Panc1 (cell line): ENCODE measurements around the gene USP11. TPM values are rescaled to one million over a fixed set of nuclear protein-coding genes. Genes with fewer than 3 reads are reported as not detected.

ENCODE experiments used
- ATAC-seq: fragments of 200-7000 bp; cut with Tn5 transposase; 2 replicates; pipeline ENCODE4 v1.9.1; 2020; ENCODE audit warnings: mild to moderate bottlenecking, moderate library complexity
- BruUV-seq: library from RNA; stranded (reverse); fragments of 400-500 nt; replicated peaks from 2 replicates; lab custom pipeline; 2021; lab: Mats Ljungman, UMichigan
- CTCF ChIA-PET: fragments of 300-600 bp; sonication (Branson Sonifier 250); formaldehyde crosslinking; loops from one replicate; lab custom pipeline; 2022; ENCODE audit warnings: antibody characterized with exemption; lab: Charles Lee
- POLR2A ChIA-PET: fragments of 300-600 bp; sonication (Branson Sonifier 250); formaldehyde crosslinking; loops from one replicate; lab custom pipeline; 2022; ENCODE audit warnings: antibody characterized with exemption; lab: Charles Lee
- DNase-seq: peaks from one replicate; pipeline ENCODE4 v3.0.0-alpha.2; 2010; ENCODE audit warnings: low read depth, low spot score
- H3K27ac ChIP-seq: 2 replicates; pipeline ENCODE4 v1.5.1; 2011; ENCODE audit warnings: mild to moderate bottlenecking, low read length, inconsistent platforms
- H3K27me3 ChIP-seq: fragments of 200-500 bp; sonication (Bioruptor generic); 2 replicates; pipeline ENCODE4 v1.6.0; 2014; ENCODE audit warnings: low read length, inconsistent platforms; ENCODE audit not compliant: control insufficient read depth, insufficient read depth
- H3K36me3 ChIP-seq: fragments of 200-500 bp; sonication (Bioruptor generic); 2 replicates; pipeline ENCODE4 v1.5.1; 2014; ENCODE audit warnings: inconsistent platforms, mild to moderate bottlenecking, low read length, moderate library complexity; ENCODE audit not compliant: control insufficient read depth, insufficient read depth
- H3K4me1 ChIP-seq: 2 replicates; pipeline ENCODE4 v1.5.1; 2011; ENCODE audit warnings: inconsistent platforms, mild to moderate bottlenecking, low read length, moderate library complexity; ENCODE audit not compliant: control insufficient read depth, insufficient read depth
- H3K4me3 ChIP-seq, 2 experiments: 2 replicates each; pipeline ENCODE4 v1.5.1; 2011 to 2012; ENCODE audit warnings: low read depth in 2 of 2, low read length in 2 of 2, mild to moderate bottlenecking in 2 of 2, inconsistent platforms in 1 of 2, moderate library complexity in 1 of 2
- H3K9me3 ChIP-seq: fragments of 200-500 bp; sonication (Bioruptor generic); 2 replicates; pipeline ENCODE4 v1.5.1; 2014; ENCODE audit warnings: low read depth, mild to moderate bottlenecking, inconsistent platforms, low read length, moderate library complexity; ENCODE audit not compliant: control insufficient read depth, insufficient read depth
- POLR2AphosphoS5 ChIP-seq: IDR thresholded peaks from 2 replicates; pipeline ENCODE4 v1.6.1; 2012; ENCODE audit warnings: mild to moderate bottlenecking, low read depth, low read length, moderate library complexity
- SIN3A ChIP-seq: IDR thresholded peaks from 2 replicates; pipeline ENCODE4 v1.6.1; 2012; ENCODE audit warnings: low read depth, mild to moderate bottlenecking, low read length, moderate library complexity, borderline replicate concordance; ENCODE audit not compliant: insufficient read depth
- TCF7L2 ChIP-seq: IDR thresholded peaks from 2 replicates; pipeline ENCODE4 v1.6.1; 2011; ENCODE audit warnings: mild to moderate bottlenecking, low read depth, low read length, inconsistent platforms
- in situ Hi-C: cut with HindIII; loops from 2 replicates; pipeline ENCODE4 v1.10.0; 2016; ENCODE audit warnings: low sequenced_read_pairs, low pct_unique_long_range_greater_than_20kb
- intact Hi-C: fragments of 100-400 bp; cut with micrococcal nuclease; formaldehyde crosslinking; loops from one replicate; pipeline ENCODE4 v1.10.0; 2022; ENCODE audit not compliant: unreplicated experiment
- total RNA-seq: library from RNA; stranded (reverse); gene quantifications from one replicate; pipeline ENCODE4 v1.2.1, GENCODE V29; 2021; ENCODE audit not compliant: unreplicated experiment
- TF ChIP-seq, protein P1 (sequence below): fragments of 450-650 bp; IDR thresholded peaks from 2 replicates; pipeline ENCODE4 v1.5.1; 2017; ENCODE audit warnings: mild to moderate bottlenecking
- TF ChIP-seq, protein P2 (sequence below), 2 experiments: IDR thresholded peaks; 2 replicates each; pipeline ENCODE4 v1.6.1; 2011 to 2012; ENCODE audit warnings: low read depth in 2 of 2, control low read depth in 1 of 2, low read length in 1 of 2, mild to moderate bottlenecking in 1 of 2, moderate library complexity in 1 of 2; ENCODE audit not compliant: insufficient read depth in 1 of 2

USP11 gene
- total RNA-seq, 1 experiment from 2014 or later: 82.4 TPM

DNA sequence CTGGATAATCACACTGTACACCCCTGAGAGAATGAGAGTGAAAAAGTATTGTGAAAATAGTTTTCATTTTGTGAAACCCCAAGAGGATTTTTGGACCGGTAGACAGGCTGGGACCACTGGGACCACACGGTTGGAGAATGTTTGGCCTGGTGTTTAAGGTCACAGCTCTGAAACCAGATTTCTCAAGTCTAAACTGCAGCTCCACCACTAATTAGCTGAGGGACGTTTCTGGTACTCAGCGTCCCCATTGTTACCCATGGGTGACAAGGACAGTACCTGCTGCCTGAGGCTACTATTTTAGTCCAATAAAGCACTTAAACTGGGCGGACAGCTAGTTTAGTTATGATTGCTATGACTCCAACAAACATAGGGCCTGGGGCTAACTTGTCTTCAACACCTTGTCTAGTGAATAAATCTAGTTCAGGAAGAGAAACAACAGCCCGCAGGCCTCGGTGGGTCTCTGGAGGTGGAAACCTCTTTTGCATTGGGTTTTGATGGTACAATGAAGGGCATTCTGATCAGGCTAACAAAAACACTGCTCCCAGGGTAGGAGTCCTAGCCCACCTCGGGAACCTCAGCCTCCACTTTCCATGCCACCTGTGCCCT is 509 bp upstream of the USP11 start:
- TSS peak; percentile 92 for BruUV-seq
- Histone ChIP-seq H3K27ac (peak overlapping the region; percentile 90), H3K4me3 (peak overlapping the region; percentile 64 to 70), H3K4me1 (peaks cover 10% of the 10 kb centered on the region; the same call in 1 of the 2 replicates), H3K27me3 (no peaks in the 10 kb centered on the region), H3K9me3 (no peaks in the 10 kb centered on the region), H3K36me3 (peaks cover 8% of the 10 kb centered on the region)
- DNase-seq (no peak), ATAC-seq (no peak)
- TF ChIP-seq, protein P1, sequence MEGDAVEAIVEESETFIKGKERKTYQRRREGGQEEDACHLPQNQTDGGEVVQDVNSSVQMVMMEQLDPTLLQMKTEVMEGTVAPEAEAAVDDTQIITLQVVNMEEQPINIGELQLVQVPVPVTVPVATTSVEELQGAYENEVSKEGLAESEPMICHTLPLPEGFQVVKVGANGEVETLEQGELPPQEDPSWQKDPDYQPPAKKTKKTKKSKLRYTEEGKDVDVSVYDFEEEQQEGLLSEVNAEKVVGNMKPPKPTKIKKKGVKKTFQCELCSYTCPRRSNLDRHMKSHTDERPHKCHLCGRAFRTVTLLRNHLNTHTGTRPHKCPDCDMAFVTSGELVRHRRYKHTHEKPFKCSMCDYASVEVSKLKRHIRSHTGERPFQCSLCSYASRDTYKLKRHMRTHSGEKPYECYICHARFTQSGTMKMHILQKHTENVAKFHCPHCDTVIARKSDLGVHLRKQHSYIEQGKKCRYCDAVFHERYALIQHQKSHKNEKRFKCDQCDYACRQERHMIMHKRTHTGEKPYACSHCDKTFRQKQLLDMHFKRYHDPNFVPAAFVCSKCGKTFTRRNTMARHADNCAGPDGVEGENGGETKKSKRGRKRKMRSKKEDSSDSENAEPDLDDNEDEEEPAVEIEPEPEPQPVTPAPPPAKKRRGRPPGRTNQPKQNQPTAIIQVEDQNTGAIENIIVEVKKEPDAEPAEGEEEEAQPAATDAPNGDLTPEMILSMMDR: no peak
- TF ChIP-seq, protein P2, sequence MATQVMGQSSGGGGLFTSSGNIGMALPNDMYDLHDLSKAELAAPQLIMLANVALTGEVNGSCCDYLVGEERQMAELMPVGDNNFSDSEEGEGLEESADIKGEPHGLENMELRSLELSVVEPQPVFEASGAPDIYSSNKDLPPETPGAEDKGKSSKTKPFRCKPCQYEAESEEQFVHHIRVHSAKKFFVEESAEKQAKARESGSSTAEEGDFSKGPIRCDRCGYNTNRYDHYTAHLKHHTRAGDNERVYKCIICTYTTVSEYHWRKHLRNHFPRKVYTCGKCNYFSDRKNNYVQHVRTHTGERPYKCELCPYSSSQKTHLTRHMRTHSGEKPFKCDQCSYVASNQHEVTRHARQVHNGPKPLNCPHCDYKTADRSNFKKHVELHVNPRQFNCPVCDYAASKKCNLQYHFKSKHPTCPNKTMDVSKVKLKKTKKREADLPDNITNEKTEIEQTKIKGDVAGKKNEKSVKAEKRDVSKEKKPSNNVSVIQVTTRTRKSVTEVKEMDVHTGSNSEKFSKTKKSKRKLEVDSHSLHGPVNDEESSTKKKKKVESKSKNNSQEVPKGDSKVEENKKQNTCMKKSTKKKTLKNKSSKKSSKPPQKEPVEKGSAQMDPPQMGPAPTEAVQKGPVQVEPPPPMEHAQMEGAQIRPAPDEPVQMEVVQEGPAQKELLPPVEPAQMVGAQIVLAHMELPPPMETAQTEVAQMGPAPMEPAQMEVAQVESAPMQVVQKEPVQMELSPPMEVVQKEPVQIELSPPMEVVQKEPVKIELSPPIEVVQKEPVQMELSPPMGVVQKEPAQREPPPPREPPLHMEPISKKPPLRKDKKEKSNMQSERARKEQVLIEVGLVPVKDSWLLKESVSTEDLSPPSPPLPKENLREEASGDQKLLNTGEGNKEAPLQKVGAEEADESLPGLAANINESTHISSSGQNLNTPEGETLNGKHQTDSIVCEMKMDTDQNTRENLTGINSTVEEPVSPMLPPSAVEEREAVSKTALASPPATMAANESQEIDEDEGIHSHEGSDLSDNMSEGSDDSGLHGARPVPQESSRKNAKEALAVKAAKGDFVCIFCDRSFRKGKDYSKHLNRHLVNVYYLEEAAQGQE (IDR thresholded peaks at IDR 0.05; ENCODE audit: insufficient read depth in 1 of 2, low read depth in 2 of 2, low read length in 1 of 2): no peak
- TF ChIP-seq TCF7L2 (no peak), SIN3A (no peak), POLR2AphosphoS5 (no peak)
- ChIA-PET POLR2A (interaction anchor here (0.6 kb wide), 1 partner anchor 87 kb away, joined by 3 read pairs; the partner anchor contains the start of gene RBM10), CTCF (no interaction called here)
- in situ Hi-C loops: no loop called here
- intact Hi-C loops: no loop called here

DNA sequence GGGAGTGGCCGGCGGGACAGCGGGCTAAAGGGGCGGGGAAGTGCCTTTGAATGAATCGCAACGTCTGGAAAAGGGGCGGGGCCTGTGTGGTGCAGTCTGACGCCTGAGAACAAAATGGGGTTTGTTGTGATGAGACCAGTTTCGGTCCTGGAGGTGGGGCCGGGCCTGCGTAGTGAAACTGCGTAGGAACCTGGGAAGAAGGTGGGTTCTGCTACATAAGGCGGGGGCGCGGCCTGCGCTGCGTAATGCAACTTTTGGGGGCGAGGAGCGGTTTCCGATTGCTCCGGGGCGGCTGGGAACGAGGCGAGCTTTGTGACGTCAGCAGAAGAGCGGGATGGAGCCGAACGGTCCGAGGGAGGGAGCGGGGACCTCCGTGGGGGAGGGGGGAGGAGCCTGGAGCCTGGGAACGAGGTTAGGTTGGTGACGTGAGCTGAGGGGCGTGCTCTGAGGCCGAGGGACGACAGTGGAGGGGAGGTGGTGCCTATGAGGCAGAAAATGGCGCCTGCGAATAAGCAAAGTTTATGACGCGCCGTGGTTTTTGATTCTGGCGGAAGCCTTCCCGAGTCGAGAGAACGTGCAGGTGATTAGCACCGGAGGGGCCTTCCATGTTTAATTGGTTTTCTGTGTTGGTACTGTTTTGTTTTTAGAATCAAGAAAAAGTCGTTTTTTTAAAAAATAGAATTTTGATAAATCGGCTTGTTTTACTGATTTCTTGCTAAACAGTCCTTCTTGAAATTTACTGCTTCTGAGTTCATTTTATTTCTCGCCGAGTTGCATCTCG is 714 bp downstream of the USP11 start:
- ChIA-PET POLR2A (interaction anchor here (0.6 kb wide), 2 partner anchors 18 to 191 kb away, joined by 3 to 6 read pairs; no protein-coding TSS in a partner anchor), CTCF (interaction anchor here (0.5 kb wide), 1 partner anchor 27 kb away, joined by 9 read pairs; no protein-coding TSS in a partner anchor)
- H3K27me3 ChIP-seq: no peaks in the 10 kb centered on the region
- DNase-seq (peak; percentile 84), ATAC-seq (peak; percentile 96)
- H3K4me1 ChIP-seq: peaks cover 10% of the 10 kb centered on the region; the same call in 1 of the 2 replicates
- H3K4me3 ChIP-seq: peak overlapping the region; percentile 64 to 70
- BruUV-seq: no TSS peak
- TF ChIP-seq, protein P2 (IDR thresholded peaks at IDR 0.05; ENCODE audit: insufficient read depth in 1 of 2, low read depth in 2 of 2, low read length in 1 of 2): no peak
- TF ChIP-seq SIN3A (peak; percentile 42; the same call in 1 of the 2 replicates), POLR2AphosphoS5 (peak; percentile 32; the same call in 1 of the 2 replicates), TCF7L2 (no peak)
- in situ Hi-C loops: no loop called here
- peaks cover 2% of the 10 kb centered on the region; the same call in 1 of the 2 replicates for H3K36me3 ChIP-seq
- no peaks in the 10 kb centered on the region for H3K9me3 ChIP-seq
- peak overlapping the region; percentile 96 for H3K27ac ChIP-seq
- intact Hi-C loops: no loop called here
